ENCODE measurements around the gene PAOX. TPM values are rescaled to one million over a fixed set of nuclear protein-coding genes. Genes with fewer than 3 reads are reported as not detected.

The PAOX gene
- total and polyA plus RNA-seq, 2 of the 13 experiments (the other 11 are each of a cell fraction or from before 2014, with no cell fraction given): 0.49 to 0.77 TPM

GRCh38 chr10:133351408-133352318 lies 27.4 kb upstream of the PAOX start (continued):
- no peak for TF ChIP-seq PITX1 (CRISPR knock-in tag; IDR thresholded peaks at IDR 0.05)

GRCh38 chr10:133353202-133353959 lies 25.7 kb upstream of the PAOX start:
- ATAC-seq (no peak), DNase-seq (ENCODE audit: low spot score) (no peak), FAIRE-seq (no peak)
- BruUV-seq (replicated peaks): no TSS peak
- CTCF ChIA-PET (ENCODE audit: low intra/inter-chr PET ratio, low total read pairs): no interaction called here
- Histone ChIP-seq H3K4me2 (ENCODE audit: low read depth, low read length) (no peak overlapping the region), H2AFZ (ENCODE audit: low read length) (no peak overlapping the region), H3K4me1 (ENCODE audit: insufficient read depth, low read length) (peaks cover 41% of the 10 kb centered on the region), H3K27me3 (ENCODE audit: control insufficient read depth in 1 of 2, insufficient read depth in 2 of 2, low read length in 2 of 2) (no peaks in the 10 kb centered on the region), H3K9ac (ENCODE audit: insufficient read depth, low read depth, low read length) (no peak overlapping the region), H3K36me3 (replicated peaks in 1 of 2; ENCODE audit: control insufficient read depth in 1 of 2, insufficient read depth in 2 of 2, low read length in 2 of 2) (peaks cover 5 to 14% of the 10 kb centered on the region in 2 experiments; a peak in 3 of 5 replicates), H3K9me3 (ENCODE audit: low read length) (no peaks in the 10 kb centered on the region), H3K27ac (ENCODE audit: extremely low read length, insufficient read depth, low read length) (no peak overlapping the region), H3K79me2 (ENCODE audit: insufficient read depth, low read length) (peaks cover 12% of the 10 kb centered on the region), H4K20me1 (ENCODE audit: insufficient read depth, low read length) (peaks cover 13% of the 10 kb centered on the region; the same call in 1 of the 2 replicates), H3K4me3 (replicated peaks in 1 of 3; ENCODE audit: insufficient read depth in 1 of 3, low read depth in 2 of 3, low read length in 3 of 3) (no peak overlapping the region)
- WGBS (ENCODE audit: low lambda C conversion rate): 69% methylated on average over 13 of the region's 16 CpGs
- in situ Hi-C loops (cut with HindIII; ENCODE audit: extremely low pct_ligation_motif_present, low pct_unique_long_range_greater_than_20kb): no loop called here
- POLR2A ChIA-PET: interaction anchor here (1.2 to 1.5 kb wide), 3 partner anchors 24 to 165 kb away, joined by 3 to 7 read pairs (median 5); partner anchors contain the start of gene PAOX
- intact Hi-C loops (cut with micrococcal nuclease; ENCODE audit: unreplicated experiment): no loop called here
- TF ChIP-seq CENPX (CRISPR knock-in tag; IDR thresholded peaks at IDR 0.05) (no peak), ZNF326 (CRISPR knock-in tag; IDR thresholded peaks at IDR 0.05; ENCODE audit: borderline replicate concordance) (peak; percentile 78; the same call in 1 of the 2 replicates), ZNF674 (CRISPR knock-in tag; IDR thresholded peaks at IDR 0.05; ENCODE audit: low read depth) (no peak), ZNF30 (CRISPR knock-in tag; IDR thresholded peaks at IDR 0.05) (no peak), SIN3B (IDR thresholded peaks at IDR 0.05; ENCODE audit: low read length) (no peak), ZBTB4 (CRISPR knock-in tag; IDR thresholded peaks at IDR 0.05; ENCODE audit: borderline replicate concordance) (no peak), LRRFIP1 (CRISPR knock-in tag; conservative IDR thresholded peaks at IDR 0.05) (no peak), RNF2 (conservative IDR thresholded peaks at IDR 0.05; ENCODE audit: low read depth) (no peak), THAP9 (CRISPR knock-in tag; IDR thresholded peaks at IDR 0.05; ENCODE audit: borderline replicate concordance) (0 out of 2 replicates have a peak, but pooled peaks have one; percentile 17), MIER2 (CRISPR knock-in tag; IDR thresholded peaks at IDR 0.05) (no peak)

Measured in HepG2 (cell line).